ENCODE data around the gene OPN3.
"Not testable (repeated sequence)": the region's sequence is repeated elsewhere in the genome, so short reads cannot be mapped to it uniquely, and the experiment has no call there.

The OPN3 gene

GRCh38 chr1:241640149-241640866, at the start of gene OPN3, which contains the start of gene CHML:
Gene OPN3, minus strand, starts transcription at chr1:241640369. Its CDS starts 115 bp downstream, at chr1:241640254.
Gene CHML, minus strand, starts transcription at chr1:241640369. Its CDS starts 4,603 bp downstream, at chr1:241635766.
- peak; percentile 80 to 88 (median 84) for DNase-seq

- no peak for DNase-seq
Measured at GRCh38 chr1:241688940-241689368, 48.8 kb upstream of the OPN3 start.

- no peak for DNase-seq
Measured at GRCh38 chr1:241684108-241684507, 43.9 kb upstream of the OPN3 start.

GRCh38 chr1:241682921-241683320, 42.8 kb upstream of the OPN3 start:
- no peak for DNase-seq

- DNase-seq, result not testable (repeated sequence)
Measured at GRCh38 chr1:241681861-241682448, 41.8 kb upstream of the OPN3 start.

GRCh38 chr1:241679961-241680360, 39.8 kb upstream of the OPN3 start:
- no peak for DNase-seq

- DNase-seq, result no peak
Measured at GRCh38 chr1:241679404-241679803, 39.2 kb upstream of the OPN3 start.

- DNase-seq, result no peak
Measured at GRCh38 chr1:241678536-241678935, 38.4 kb upstream of the OPN3 start.

- DNase-seq, result peak in 3 of 6 experiments; percentile 74 to 76 (median 75)
Measured at GRCh38 chr1:241677201-241677600, 37.0 kb upstream of the OPN3 start.

GRCh38 chr1:241675983-241676382, 35.8 kb upstream of the OPN3 start:
- DNase-seq, result no peak

GRCh38 chr1:241674805-241675384, 34.7 kb upstream of the OPN3 start:
- DNase-seq, result no peak

- no peak for DNase-seq
Measured at GRCh38 chr1:241672301-241672700, 32.1 kb upstream of the OPN3 start.

GRCh38 chr1:241666419-241666818, 26.2 kb upstream of the OPN3 start:
- DNase-seq, result no peak

GRCh38 chr1:241660424-241660972, 20.3 kb upstream of the OPN3 start:
- no peak for DNase-seq

GRCh38 chr1:241659016-241659415, 18.8 kb upstream of the OPN3 start:
- not testable (repeated sequence) for DNase-seq

- no peak for DNase-seq
Measured at GRCh38 chr1:241658081-241658793, 18.1 kb upstream of the OPN3 start.

- no peak for DNase-seq
Measured at GRCh38 chr1:241654641-241655040, 14.5 kb upstream of the OPN3 start.

GRCh38 chr1:241654019-241654418, 13.8 kb upstream of the OPN3 start:
- DNase-seq, result no peak

- DNase-seq, result no peak
Measured at GRCh38 chr1:241652012-241652411, 11.8 kb upstream of the OPN3 start, which contains the start of gene WDR64. Gene WDR64, plus strand, starts transcription at chr1:241652281. Its CDS starts 204 bp downstream, at chr1:241652485.

GRCh38 chr1:241648159-241648558, 8.0 kb upstream of the OPN3 start:
- no peak for DNase-seq

GRCh38 chr1:241647658-241648057, 7.5 kb upstream of the OPN3 start:
- no peak for DNase-seq

GRCh38 chr1:241646201-241646600, 6.0 kb upstream of the OPN3 start:
- DNase-seq, result no peak

- DNase-seq, result no peak
Measured at GRCh38 chr1:241645199-241645598, 5.0 kb upstream of the OPN3 start.

Data from stimulated activated naive CD4-positive, alpha-beta T cell (primary cell).